Left colon (tissue), 2 donors: ENCODE measurements around the gene KRT40. TPM values are rescaled to one million over a fixed set of nuclear protein-coding genes. Genes with fewer than 3 reads are reported as not detected.

ENCODE experiments used
- ATAC-seq: fragments of 200-7000 bp; cut with Tn5 transposase; one replicate; pipeline ENCODE4 v1.9.1; 2020; ENCODE audit warnings: mild to moderate bottlenecking, moderate library complexity
- DNase-seq, 2 donors: peaks; one replicate each; pipeline ENCODE4 v3.0.0-alpha.2; 2020
- intact Hi-C, 2 donors: fragments of 100-400 bp; cut with DNase I in 1 of 2; cut with micrococcal nuclease in 1 of 2; formaldehyde crosslinking; loops; one replicate each; pipeline versions ENCODE4 v1.11.2 to v1.14.0; 2022; cut with DNase I, micrococcal nuclease
- long read RNA-seq: library from polyadenylated mRNA; unstranded; transcript quantifications from one replicate; pipeline ENCODE4 v2.0.0, GENCODE V29; 2021
- total RNA-seq, 2 donors: library from RNA; stranded (reverse); fragmentation: NEBNext Ultra II Directional; extraction: Animal tissue kit (Norgen Biotek cat#: 25700); gene quantifications; one replicate each; pipeline ENCODE4 v1.2.1, GENCODE V29; 2021
- donor health status: DM: no; HTN: no; CAD: no.
- donor health status: DM: yes; HTN: yes; CAD: no.

Gene KRT40
- under 1 TPM; 0.21 to 0.39 TPM for total RNA-seq
- long read RNA-seq = 0 reads

GRCh38 chr17:40984226-40984625, at the start of gene KRT40:
Gene KRT40 (minus strand): TSS chr17:40984326. CDS start chr17:40984273, 53 bp downstream.
- intact Hi-C loops = no loop called here
- ATAC-seq = no peak
- no peak for DNase-seq

DNA sequence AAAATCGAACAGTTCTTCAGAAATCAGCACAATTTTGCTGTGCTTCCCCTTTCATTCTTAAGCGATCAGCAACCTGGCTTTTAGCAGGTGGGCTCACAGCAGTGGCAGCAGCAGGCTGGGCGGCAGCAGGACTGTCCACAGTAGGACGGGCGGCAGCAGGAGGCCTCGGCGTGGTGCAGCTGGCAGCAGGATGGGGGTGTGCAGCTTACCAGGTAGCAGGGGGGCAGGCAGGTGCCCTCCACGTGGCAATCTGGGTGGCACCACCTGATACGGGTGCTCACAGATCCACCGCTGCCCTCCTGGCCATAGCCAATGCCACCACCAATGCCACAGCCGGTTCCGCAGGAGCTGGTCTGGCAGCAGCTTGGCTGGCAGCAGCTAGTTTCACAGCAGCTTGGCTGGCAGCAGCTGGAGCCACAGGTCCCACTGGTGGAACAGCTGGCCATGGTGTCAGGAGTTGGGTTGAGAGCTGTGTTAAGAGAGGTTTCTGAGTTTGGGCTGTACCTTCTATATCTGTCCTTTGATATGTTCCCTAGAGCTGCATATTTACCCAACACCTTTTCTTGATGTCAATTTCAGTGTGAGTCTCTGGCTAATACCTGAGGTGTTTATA, 45.6 kb upstream of the KRT40 start, which contains the start of gene KRTAP1-4:
KRTAP1-4 (minus strand) TSS at position 563 of the 613 bp plus-strand sequence; CDS start at position 446, 117 bp downstream.
- DNase-seq (no peak), ATAC-seq (no peak)
- intact Hi-C loops = no loop called here

GRCh38 chr17:41026715-41027471, 42.8 kb upstream of the KRT40 start, which contains the start of gene KRTAP1-5:
Gene KRTAP1-5 (minus strand): TSS chr17:41027208. CDS start chr17:41027155, 53 bp downstream.
- intact Hi-C loops = no loop called here
- ATAC-seq = no peak

GRCh38 chr17:41024697-41025096, 40.6 kb upstream of the KRT40 start:
- intact Hi-C loops = no loop called here
- no peak for DNase-seq
- ATAC-seq = no peak

More at GRCh38 chr17:41026715-41027471, 42.8 kb upstream of the KRT40 start, which contains the start of gene KRTAP1-5:
- no peak for DNase-seq

DNA sequence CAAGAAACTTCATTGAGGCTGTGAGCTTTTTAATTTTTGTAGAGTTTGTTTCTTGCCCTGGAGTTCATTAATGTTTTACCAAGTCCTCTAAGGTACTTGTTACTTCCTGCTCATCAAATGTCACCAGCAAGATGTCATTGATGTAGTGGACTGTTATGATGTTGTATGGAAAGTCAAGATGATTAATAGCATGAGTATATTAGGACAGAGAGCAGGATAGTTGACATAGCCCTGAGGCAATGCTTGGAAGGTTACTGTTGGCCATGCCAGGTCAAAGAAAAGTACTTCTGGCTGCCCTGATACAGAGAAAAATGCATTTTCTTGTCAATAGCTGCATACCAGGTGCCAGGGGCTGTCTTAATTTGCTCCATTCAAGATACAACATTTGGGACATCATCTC, 36.2 kb upstream of the KRT40 start:
- intact Hi-C loops = no loop called here
- ATAC-seq (no peak), DNase-seq (no peak)

DNA sequence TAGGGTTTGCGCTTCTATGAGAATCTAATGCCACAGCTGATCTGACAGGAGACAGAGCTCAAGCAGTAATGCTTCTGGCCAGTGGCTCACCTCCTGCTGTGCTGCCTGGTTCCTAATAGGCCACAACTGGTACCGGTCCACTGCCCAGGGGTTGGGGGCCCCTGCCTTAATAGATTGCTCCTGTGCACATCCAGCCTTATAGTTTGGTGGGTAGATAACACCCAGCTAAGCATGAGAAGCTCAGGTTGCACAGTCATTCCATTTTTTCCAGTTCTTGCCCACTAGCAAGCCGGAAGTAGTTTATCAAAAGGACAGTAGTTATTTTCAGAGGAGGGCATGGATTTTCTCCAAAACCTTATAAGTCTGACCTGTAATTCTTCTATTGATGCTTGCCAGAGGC, 35.3 kb upstream of the KRT40 start:
- intact Hi-C loops = no loop called here
- DNase-seq = no peak
- ATAC-seq = no peak

GRCh38 chr17:41018541-41018940, 34.4 kb upstream of the KRT40 start:
- no peak for DNase-seq
- intact Hi-C loops = no loop called here
- ATAC-seq = no peak

DNA sequence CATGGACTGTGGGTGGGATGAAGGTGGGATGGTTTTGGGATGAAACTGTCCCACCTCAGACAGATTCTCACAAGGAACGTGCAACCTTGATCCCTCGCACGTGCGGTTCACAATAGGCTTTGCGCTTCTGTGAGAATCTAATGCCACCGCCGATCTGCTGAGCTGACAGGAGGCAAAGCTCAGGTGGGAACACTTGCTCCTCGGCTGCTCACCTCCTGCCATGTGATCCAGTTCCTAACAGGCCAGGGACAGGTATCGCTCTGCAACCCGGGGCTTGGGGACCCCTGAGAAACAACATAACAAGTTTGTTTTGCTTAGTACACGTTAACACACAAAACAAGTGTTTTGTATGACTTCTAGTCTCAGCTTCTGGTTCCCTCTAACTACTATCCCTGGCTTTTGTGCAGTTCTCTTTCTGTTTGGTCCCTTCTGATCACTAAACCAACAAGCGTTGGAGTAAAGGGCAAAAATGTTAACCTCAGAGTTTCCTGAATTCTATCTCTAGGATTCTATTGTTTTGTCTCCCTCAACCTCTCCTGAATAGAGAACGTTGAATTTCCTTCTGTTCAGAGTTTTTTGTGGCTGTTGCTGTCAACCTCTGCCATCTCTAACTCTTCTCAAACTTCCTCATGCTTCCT, 32.6 kb upstream of the KRT40 start:
- ATAC-seq (no peak), DNase-seq (no peak)
- intact Hi-C loops = no loop called here

- no peak for DNase-seq
- no peak for ATAC-seq
- intact Hi-C loops = no loop called here
Measured at GRCh38 chr17:41015454-41015853, 31.3 kb upstream of the KRT40 start.

GRCh38 chr17:41013606-41014005, 29.5 kb upstream of the KRT40 start:
- DNase-seq = no peak
- intact Hi-C loops = no loop called here
- ATAC-seq = no peak

DNA sequence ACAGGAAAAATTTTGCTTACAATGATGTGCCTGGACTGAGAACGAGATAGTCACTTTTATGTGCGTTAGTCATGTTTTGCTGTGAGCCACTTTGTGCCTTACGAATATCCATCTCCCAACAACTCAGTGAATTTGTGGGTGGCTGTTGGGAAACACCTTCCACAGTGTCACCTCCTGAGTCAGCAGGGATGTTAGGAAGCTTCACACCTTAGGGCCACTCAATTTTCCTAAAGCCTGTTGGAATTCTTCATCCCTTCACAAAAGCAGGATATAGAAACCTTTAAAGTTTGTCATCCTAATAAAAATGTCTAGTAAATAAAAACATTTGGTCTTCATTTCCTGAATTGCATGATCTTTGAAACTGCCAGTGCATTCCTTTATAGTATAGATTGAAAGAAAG, 29.1 kb upstream of the KRT40 start:
- intact Hi-C loops = no loop called here

DNA sequence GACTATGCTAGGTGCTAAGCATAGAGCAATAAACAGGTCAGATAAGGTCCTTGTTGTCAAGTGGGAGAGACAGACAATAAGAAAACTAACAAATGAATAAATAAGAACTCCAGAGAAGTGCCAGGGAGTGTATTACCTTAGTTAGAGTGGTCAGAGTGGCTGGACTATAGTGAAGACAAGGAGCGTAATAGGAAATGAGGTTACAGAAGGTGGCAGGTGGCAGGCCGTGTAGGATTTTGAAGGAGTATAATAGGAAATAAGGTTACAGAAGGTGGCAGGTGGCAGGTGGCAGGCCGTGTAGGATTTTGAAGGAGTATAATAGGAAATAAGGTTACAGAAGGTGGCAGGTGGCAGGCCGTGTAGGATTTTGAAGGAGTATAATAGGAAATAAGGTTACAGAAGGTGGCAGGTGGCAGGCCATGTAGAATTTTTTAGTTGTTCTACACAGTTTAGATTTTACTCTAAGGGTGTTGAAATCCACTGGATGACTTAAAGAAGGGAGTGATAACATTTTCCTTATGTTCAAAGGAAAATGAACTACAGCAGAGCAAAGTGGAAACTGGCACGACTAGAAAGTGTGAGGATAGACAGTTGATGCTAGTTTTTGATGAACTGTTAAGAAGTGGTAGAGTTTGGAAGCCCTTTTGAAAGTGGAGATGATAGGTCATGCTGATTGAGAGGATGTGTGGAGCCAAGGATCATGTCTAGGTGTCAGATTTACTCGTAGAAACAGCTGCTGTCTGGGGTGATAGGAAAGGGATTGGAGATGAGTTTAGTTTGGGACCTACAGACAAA, 28.4 kb upstream of the KRT40 start:
- ATAC-seq (no peak), DNase-seq (no peak)
- intact Hi-C loops = no loop called here

More for the DNA sequence above, 29.1 kb upstream of the KRT40 start:
- no peak for DNase-seq
- no peak for ATAC-seq

DNA sequence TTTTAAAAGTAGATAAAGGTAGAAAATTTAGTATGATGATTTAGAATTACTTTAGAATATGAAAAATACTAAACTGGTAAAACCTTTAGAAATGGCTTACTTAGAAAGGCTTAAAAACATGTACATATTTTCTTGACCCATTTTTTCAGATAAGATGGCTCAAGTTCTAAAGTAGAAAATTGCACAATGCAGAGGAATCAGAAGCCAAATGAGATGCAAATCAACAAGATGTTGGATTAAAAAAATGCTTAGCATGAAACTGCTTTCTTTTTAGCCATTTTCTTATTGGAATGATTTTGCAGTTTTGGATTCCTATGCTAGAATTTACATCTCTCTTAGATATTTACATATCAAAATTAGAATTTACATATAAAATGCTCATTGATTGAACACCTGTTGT, 26.3 kb upstream of the KRT40 start:
- DNase-seq (no peak), ATAC-seq (no peak)
- intact Hi-C loops = no loop called here

DNA sequence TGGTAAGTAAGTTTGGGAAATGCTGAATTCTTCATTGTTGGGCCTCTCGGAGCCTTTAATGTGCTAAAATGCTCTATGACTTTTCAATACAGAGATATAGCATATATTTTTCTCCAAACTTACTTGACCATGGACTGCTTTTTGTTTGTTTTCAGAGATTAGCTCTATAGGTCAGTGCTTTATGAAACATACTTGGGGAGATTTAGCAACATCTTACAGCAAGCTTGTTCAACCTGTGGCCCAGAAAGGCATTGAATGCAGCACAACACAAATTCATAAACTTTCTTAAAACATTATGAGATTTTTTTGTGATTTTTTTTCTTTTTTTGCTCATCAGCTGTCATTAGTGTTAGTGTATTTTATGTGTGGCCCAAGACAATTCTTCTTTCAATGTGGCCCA, 25.8 kb upstream of the KRT40 start:
- ATAC-seq (no peak), DNase-seq (no peak)
- intact Hi-C loops = no loop called here

DNA sequence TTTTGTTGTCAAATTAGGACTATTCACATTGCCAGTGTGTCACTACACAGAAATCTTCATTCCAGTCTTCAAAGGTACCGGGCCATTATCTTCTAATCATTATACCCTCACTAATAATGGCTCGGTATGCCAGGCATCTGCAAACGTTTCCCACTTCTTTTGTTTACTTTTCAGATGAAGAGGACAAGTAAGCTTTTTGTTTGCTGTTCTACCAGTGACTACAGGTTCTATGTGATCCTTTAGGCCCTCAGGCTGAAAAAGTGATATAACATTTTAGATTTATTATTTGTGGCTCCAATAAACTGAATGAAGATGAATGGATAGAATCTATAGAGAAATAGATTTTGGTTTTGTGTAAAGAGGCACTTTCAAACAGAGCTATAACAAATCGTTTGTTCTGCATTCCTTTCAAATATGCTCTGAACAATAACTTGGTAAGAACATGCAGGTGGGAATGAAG, 25.2 kb upstream of the KRT40 start:
- intact Hi-C loops = no loop called here
- ATAC-seq (no peak), DNase-seq (no peak)

GRCh38 chr17:41008811-41009210, 24.7 kb upstream of the KRT40 start, which contains the start of gene KRTAP3-1:
Gene KRTAP3-1 (minus strand): TSS chr17:41009128. CDS start chr17:41009074, 54 bp downstream.
- intact Hi-C loops = no loop called here
- ATAC-seq = no peak
- DNase-seq = no peak

GRCh38 chr17:41004397-41004796, 20.3 kb upstream of the KRT40 start:
- DNase-seq (no peak), ATAC-seq (no peak)
- intact Hi-C loops = no loop called here

DNA sequence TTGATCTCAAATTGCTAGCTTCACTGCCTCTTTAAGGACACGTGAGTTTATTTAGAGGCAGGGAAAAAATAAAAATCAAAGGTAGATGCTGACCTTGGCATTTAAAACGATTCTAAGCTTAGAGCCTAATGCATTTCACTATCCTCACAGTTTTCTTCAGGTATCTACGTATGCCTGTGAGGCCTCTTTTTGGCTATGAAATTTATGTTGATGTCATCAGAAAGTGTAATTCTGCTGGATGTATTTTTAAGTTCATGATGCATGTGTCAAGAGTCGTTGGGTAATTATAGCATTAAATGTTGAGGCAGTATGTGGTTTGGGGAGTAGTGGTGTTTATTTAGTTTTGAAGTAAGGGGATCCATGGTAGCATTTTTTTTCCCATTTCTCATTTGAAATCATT, 19.8 kb upstream of the KRT40 start:
- DNase-seq = no peak
- intact Hi-C loops = no loop called here
- no peak for ATAC-seq

DNA sequence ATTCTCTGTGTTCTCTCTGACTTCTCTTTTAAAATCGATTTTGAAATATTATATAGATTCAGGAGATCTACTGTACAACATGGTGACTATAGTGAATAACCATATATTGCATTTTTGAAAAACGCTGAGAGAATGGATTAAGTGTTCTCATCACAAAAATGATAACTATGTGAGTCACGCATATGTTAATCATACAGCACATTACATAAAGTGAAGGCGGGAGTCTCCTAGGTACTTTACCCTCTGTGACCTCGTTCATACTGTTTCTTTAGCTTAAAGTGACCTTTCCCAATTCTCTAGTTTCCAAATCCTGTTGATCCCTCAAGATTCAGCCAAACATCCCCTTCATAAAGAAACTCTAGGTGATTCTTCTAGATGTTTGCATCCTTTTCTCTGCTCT, 18.7 kb upstream of the KRT40 start:
- DNase-seq (no peak), ATAC-seq (no peak)
- intact Hi-C loops = no loop called here
